ENCODE data around the gene RNF182.

RNF182 gene

DNA sequence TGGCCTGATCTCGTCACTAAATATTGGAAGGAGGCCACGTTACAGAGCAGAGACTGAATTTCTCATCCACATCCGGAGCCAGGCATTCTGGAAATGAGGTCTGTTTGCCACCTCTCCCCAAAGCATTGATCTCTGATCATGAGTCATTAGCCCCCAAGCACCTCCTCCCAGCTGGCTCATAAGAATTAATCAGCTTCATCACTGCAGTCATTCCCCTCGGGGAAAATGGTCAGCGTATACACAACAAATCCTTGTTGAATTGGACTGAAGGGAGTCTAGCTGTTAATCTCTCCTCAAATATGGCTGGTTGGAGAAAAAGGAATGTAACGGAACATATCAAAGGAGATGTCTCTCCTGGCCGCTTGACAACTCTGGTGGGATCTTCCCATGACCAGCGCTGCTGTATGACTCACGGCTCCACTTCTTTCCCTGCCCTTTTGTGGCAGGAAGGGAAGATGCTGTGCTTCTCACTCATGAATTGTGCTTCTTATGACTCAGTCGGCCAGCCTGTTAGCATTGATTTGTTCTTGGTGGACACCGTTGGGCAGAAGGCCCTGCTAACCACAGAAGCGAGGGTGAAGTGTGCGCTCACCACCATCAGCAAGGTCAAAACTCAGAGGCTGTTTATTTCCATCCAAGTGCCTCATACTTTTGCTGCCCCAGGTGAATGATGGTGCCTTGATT lies 76.7 kb downstream of the RNF182 start:
- 74% methylated on average over 10 to 12 of the region's 13 CpGs for WGBS, 2 experiments (ENCODE audit: insufficient coverage in 2 of 2)
- Histone ChIP-seq H3K27ac (ENCODE audit: low read depth, low read length, severe bottlenecking) (peak overlapping the region; percentile 92), H3K4me3 (ENCODE audit: extremely low read depth, insufficient read depth, low read length, poor library complexity, severe bottlenecking) (no peak overlapping the region), H3K9me3 (ENCODE audit: control insufficient read depth, low read length) (no peaks in the 10 kb centered on the region), H3K36me3 (ENCODE audit: control insufficient read depth, insufficient read depth, low read length) (no peaks in the 10 kb centered on the region), H3K4me1 (ENCODE audit: control insufficient read depth, insufficient read depth, low read length, poor library complexity, severe bottlenecking) (peaks cover 17% of the 10 kb centered on the region)

GRCh38 chr6:14002176-14002947 lies 77.6 kb downstream of the RNF182 start:
- no peak overlapping the region for H3K4me3 ChIP-seq (ENCODE audit: extremely low read depth, insufficient read depth, low read length, poor library complexity, severe bottlenecking)
- peak overlapping the region; percentile 92 for H3K27ac ChIP-seq (ENCODE audit: low read depth, low read length, severe bottlenecking)
- H3K4me1 ChIP-seq (ENCODE audit: control insufficient read depth, insufficient read depth, low read length, poor library complexity, severe bottlenecking): peaks cover 17% of the 10 kb centered on the region
- 99% methylated on average over 23 to 38 of the region's 47 CpGs for WGBS, 2 experiments (ENCODE audit: insufficient coverage in 2 of 2)
- no peaks in the 10 kb centered on the region for H3K36me3 ChIP-seq (ENCODE audit: control insufficient read depth, insufficient read depth, low read length)
- no peaks in the 10 kb centered on the region for H3K9me3 ChIP-seq (ENCODE audit: control insufficient read depth, low read length)

DNA sequence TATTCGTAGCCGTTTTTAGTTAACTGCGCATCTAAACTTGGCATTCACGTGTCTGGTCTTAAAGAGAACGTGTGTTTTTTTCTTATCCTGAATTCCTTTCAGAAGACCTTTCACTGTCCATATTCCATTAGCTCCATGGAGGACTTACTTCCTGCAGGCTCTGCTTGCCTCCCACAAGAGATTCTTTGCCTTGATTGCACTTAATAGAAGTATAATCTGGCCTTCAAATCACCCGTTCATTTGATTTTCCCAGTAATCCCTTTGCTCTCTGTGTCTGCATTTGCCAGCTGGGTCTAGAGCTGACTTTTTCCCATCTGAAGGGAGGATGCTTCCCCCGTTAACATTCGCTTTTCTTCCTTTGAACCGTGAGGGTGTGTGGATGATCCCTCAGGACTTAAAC lies 79.5 kb downstream of the RNF182 start:
- WGBS, 2 experiments (ENCODE audit: insufficient coverage in 2 of 2): 94 to 100% methylated on average over 7 to 8 of the region's 9 CpGs

GRCh38 chr6:14008809-14009208 lies 84.1 kb downstream of the RNF182 start:
- 67% methylated on average over 1 of the region's 5 CpGs; no CpG with 5 or more reads in 1 of the 2 experiments for WGBS, 2 experiments (ENCODE audit: insufficient coverage in 2 of 2)
- no peak overlapping the region for H3K27ac ChIP-seq (ENCODE audit: low read depth, low read length, severe bottlenecking)

More for the DNA sequence above, 79.5 kb downstream of the RNF182 start:
- Histone ChIP-seq H3K4me1 (ENCODE audit: control insufficient read depth, insufficient read depth, low read length, poor library complexity, severe bottlenecking) (peaks cover 17% of the 10 kb centered on the region), H3K4me3 (ENCODE audit: extremely low read depth, insufficient read depth, low read length, poor library complexity, severe bottlenecking) (no peak overlapping the region), H3K9me3 (ENCODE audit: control insufficient read depth, low read length) (no peaks in the 10 kb centered on the region), H3K36me3 (ENCODE audit: control insufficient read depth, insufficient read depth, low read length) (no peaks in the 10 kb centered on the region), H3K27ac (ENCODE audit: low read depth, low read length, severe bottlenecking) (no peak overlapping the region)

DNA sequence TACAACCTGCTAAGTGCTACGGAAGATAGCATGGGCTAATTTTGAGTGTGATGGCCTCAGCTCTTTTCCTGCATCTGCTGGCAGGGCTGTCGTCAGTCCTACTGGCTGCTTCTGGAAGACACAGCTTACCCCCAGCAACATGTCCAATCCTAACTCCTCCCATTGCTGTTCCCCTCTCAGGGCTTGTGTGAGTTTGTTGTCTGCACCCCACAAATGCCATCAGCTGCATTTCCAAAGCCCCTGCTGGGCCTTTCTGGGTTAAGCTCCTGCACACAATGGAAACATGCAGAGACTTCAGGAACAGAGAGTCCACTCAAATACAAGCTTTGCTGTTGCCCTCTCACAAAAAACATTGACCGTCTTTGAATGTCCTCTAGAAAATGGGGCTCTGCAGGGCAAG lies 84.7 kb downstream of the RNF182 start:
- no peak overlapping the region for H3K27ac ChIP-seq (ENCODE audit: low read depth, low read length, severe bottlenecking)
- 50 to 66% methylated on average over 3 of the region's 3 CpGs for WGBS, 2 experiments (ENCODE audit: insufficient coverage in 2 of 2)
- no peaks in the 10 kb centered on the region for H3K9me3 ChIP-seq (ENCODE audit: control insufficient read depth, low read length)
- no peak overlapping the region for H3K4me3 ChIP-seq (ENCODE audit: extremely low read depth, insufficient read depth, low read length, poor library complexity, severe bottlenecking)
- H3K36me3 ChIP-seq (ENCODE audit: control insufficient read depth, insufficient read depth, low read length): no peaks in the 10 kb centered on the region
- no peaks in the 10 kb centered on the region for H3K4me1 ChIP-seq (ENCODE audit: control insufficient read depth, insufficient read depth, low read length, poor library complexity, severe bottlenecking)

More at GRCh38 chr6:14008809-14009208, 84.1 kb downstream of the RNF182 start:
- Histone ChIP-seq H3K9me3 (ENCODE audit: control insufficient read depth, low read length) (no peaks in the 10 kb centered on the region), H3K36me3 (ENCODE audit: control insufficient read depth, insufficient read depth, low read length) (no peaks in the 10 kb centered on the region), H3K4me1 (ENCODE audit: control insufficient read depth, insufficient read depth, low read length, poor library complexity, severe bottlenecking) (no peaks in the 10 kb centered on the region), H3K4me3 (ENCODE audit: extremely low read depth, insufficient read depth, low read length, poor library complexity, severe bottlenecking) (no peak overlapping the region)

- Histone ChIP-seq H3K36me3 (ENCODE audit: control insufficient read depth, insufficient read depth, low read length) (no peaks in the 10 kb centered on the region), H3K27ac (ENCODE audit: low read depth, low read length, severe bottlenecking) (no peak overlapping the region), H3K9me3 (ENCODE audit: control insufficient read depth, low read length) (no peaks in the 10 kb centered on the region), H3K4me1 (ENCODE audit: control insufficient read depth, insufficient read depth, low read length, poor library complexity, severe bottlenecking) (no peaks in the 10 kb centered on the region), H3K4me3 (ENCODE audit: extremely low read depth, insufficient read depth, low read length, poor library complexity, severe bottlenecking) (no peak overlapping the region)
- WGBS, 2 experiments (ENCODE audit: insufficient coverage in 2 of 2): no CpG with 5 or more reads among the region's 3 CpGs
Observed at GRCh38 chr6:14010275-14010674, 85.5 kb downstream of the RNF182 start.

- Histone ChIP-seq H3K9me3 (ENCODE audit: control insufficient read depth, low read length) (no peaks in the 10 kb centered on the region), H3K4me3 (ENCODE audit: extremely low read depth, insufficient read depth, low read length, poor library complexity, severe bottlenecking) (no peak overlapping the region), H3K36me3 (ENCODE audit: control insufficient read depth, insufficient read depth, low read length) (no peaks in the 10 kb centered on the region), H3K4me1 (ENCODE audit: control insufficient read depth, insufficient read depth, low read length, poor library complexity, severe bottlenecking) (peaks cover 9% of the 10 kb centered on the region), H3K27ac (ENCODE audit: low read depth, low read length, severe bottlenecking) (no peak overlapping the region)
- WGBS, 2 experiments (ENCODE audit: insufficient coverage in 2 of 2): 96 to 97% methylated on average over 5 of the region's 5 CpGs
Observed at GRCh38 chr6:14012313-14013030, 87.7 kb downstream of the RNF182 start.

GRCh38 chr6:14015964-14016363 lies 91.2 kb downstream of the RNF182 start:
- peaks cover 10% of the 10 kb centered on the region for H3K4me1 ChIP-seq (ENCODE audit: control insufficient read depth, insufficient read depth, low read length, poor library complexity, severe bottlenecking)
- H3K4me3 ChIP-seq (ENCODE audit: extremely low read depth, insufficient read depth, low read length, poor library complexity, severe bottlenecking): no peak overlapping the region
- no peaks in the 10 kb centered on the region for H3K9me3 ChIP-seq (ENCODE audit: control insufficient read depth, low read length)
- no peak overlapping the region for H3K27ac ChIP-seq (ENCODE audit: low read depth, low read length, severe bottlenecking)
- 83 to 94% methylated on average over 5 of the region's 5 CpGs for WGBS, 2 experiments (ENCODE audit: insufficient coverage in 2 of 2)
- H3K36me3 ChIP-seq (ENCODE audit: control insufficient read depth, insufficient read depth, low read length): no peaks in the 10 kb centered on the region

- Histone ChIP-seq H3K4me1 (ENCODE audit: control insufficient read depth, insufficient read depth, low read length, poor library complexity, severe bottlenecking) (peaks cover 10% of the 10 kb centered on the region), H3K27ac (ENCODE audit: low read depth, low read length, severe bottlenecking) (peak overlapping the region; percentile 2), H3K4me3 (ENCODE audit: extremely low read depth, insufficient read depth, low read length, poor library complexity, severe bottlenecking) (no peak overlapping the region), H3K36me3 (ENCODE audit: control insufficient read depth, insufficient read depth, low read length) (no peaks in the 10 kb centered on the region), H3K9me3 (ENCODE audit: control insufficient read depth, low read length) (no peaks in the 10 kb centered on the region)
- WGBS, 2 experiments (ENCODE audit: insufficient coverage in 2 of 2): 80% methylated on average over 12 of the region's 12 CpGs
Observed at GRCh38 chr6:14016432-14016831, 91.7 kb downstream of the RNF182 start.

DNA sequence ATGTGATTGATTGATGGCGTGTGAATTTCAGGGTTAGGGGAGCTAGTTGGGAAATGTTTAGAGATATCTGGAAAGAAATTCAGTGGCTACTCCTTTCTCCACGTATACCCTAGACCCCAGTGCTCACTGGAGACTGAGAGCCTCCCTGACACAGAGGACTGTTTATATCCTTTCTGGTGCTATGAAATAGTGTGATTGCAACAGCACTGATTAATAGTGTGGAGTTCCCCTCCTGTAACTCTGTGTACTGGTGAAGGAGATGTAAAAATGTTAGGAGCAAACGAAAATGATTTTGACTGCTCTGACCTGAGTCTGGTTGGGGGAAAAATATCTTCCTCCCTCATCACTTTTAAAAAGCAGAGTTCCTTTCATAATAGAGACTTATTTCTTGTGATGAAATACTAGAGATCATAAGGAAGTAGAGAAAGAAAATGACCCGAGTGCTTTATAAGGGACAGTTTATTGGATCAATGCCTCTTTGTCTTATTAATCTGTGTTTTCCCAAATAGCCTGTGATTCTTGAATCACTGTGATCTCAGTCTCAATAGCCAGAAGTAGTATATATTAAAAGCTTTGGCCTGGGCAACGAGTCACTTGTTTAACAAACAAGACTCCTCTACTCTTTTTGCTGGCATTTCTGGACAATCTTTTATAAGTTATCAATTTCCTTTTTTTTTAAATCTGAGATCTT lies 92.3 kb downstream of the RNF182 start:
- 90 to 100% methylated on average over 1 to 2 of the region's 5 CpGs for WGBS, 2 experiments (ENCODE audit: insufficient coverage in 2 of 2)
- H3K36me3 ChIP-seq (ENCODE audit: control insufficient read depth, insufficient read depth, low read length): no peaks in the 10 kb centered on the region
- no peak overlapping the region for H3K4me3 ChIP-seq (ENCODE audit: extremely low read depth, insufficient read depth, low read length, poor library complexity, severe bottlenecking)
- H3K4me1 ChIP-seq (ENCODE audit: control insufficient read depth, insufficient read depth, low read length, poor library complexity, severe bottlenecking): peaks cover 10% of the 10 kb centered on the region
- peak overlapping the region; percentile 2 for H3K27ac ChIP-seq (ENCODE audit: low read depth, low read length, severe bottlenecking)
- H3K9me3 ChIP-seq (ENCODE audit: control insufficient read depth, low read length): no peaks in the 10 kb centered on the region
